Smooth muscle cell (in vitro differentiated cells): ENCODE results near the gene CIBAR2. TPM values are rescaled to one million over a fixed set of nuclear protein-coding genes. Genes with fewer than 3 reads are reported as not detected.

Experiments
- DNase-seq: peaks from one replicate; lab custom pipeline; 2025; ENCODE audit not compliant: unreplicated experiment; lab: John Stamatoyannopoulos, UW
- H2AFZ ChIP-seq: fragments of 200-600 bp; sonication (generic); 2 replicates; pipeline ENCODE4 v1.6.0; 2016; ENCODE audit warnings: antibody characterized with exemption, low read depth, mild to moderate bottlenecking
- H3F3A ChIP-seq: fragments of 200-600 bp; sonication (generic); 2 replicates; pipeline ENCODE4 v1.6.0; 2017; ENCODE audit warnings: antibody characterized with exemption, low read depth
- H3K27ac ChIP-seq: fragments of 200-600 bp; sonication (generic); 2 replicates; pipeline ENCODE4 v1.5.1; 2016; ENCODE audit warnings: low read depth, mild to moderate bottlenecking
- H3K27me3 ChIP-seq: fragments of 200-600 bp; sonication (generic); 2 replicates; pipeline ENCODE4 v1.6.1; 2016; ENCODE audit warnings: low read depth, mild to moderate bottlenecking
- H3K36me3 ChIP-seq: fragments of 200-600 bp; sonication (generic); 2 replicates; pipeline ENCODE4 v1.5.1; 2016; ENCODE audit warnings: low read depth
- H3K4me1 ChIP-seq: fragments of 200-600 bp; sonication (generic); 2 replicates; pipeline ENCODE4 v1.5.1; 2016; ENCODE audit warnings: low read depth
- H3K4me2 ChIP-seq: fragments of 200-600 bp; sonication (generic); 2 replicates; pipeline ENCODE4 v1.6.0; 2016; ENCODE audit warnings: mild to moderate bottlenecking
- H3K4me3 ChIP-seq: fragments of 200-600 bp; sonication (generic); 2 replicates; pipeline ENCODE4 v1.5.1; 2016; ENCODE audit warnings: mild to moderate bottlenecking
- H3K79me2 ChIP-seq: fragments of 200-600 bp; sonication (generic); 2 replicates; pipeline ENCODE4 v1.6.0; 2016; ENCODE audit warnings: low read depth, mild to moderate bottlenecking
- H3K9ac ChIP-seq: fragments of 200-600 bp; sonication (generic); 2 replicates; pipeline ENCODE4 v1.6.0; 2016; ENCODE audit warnings: low read depth
- H3K9me3 ChIP-seq: fragments of 200-600 bp; sonication (generic); replicated peaks from 2 replicates; pipeline ENCODE4 v1.5.1; 2016; ENCODE audit warnings: low read depth
- H4K20me1 ChIP-seq: fragments of 200-600 bp; sonication (generic); 2 replicates; pipeline ENCODE4 v1.6.0; 2016; ENCODE audit warnings: low read depth
- CTCF ChIP-seq: fragments of 200-600 bp; sonication (generic); IDR thresholded peaks from 2 replicates; pipeline ENCODE4 v1.5.1; 2017; ENCODE audit warnings: borderline replicate concordance, mild to moderate bottlenecking, antibody characterized with exemption; ENCODE audit not compliant: insufficient read depth, poor library complexity, severe bottlenecking
- WGBS: methylation state at CpG from one replicate; pipeline ENCODE4 v1.1.7; 2016; ENCODE audit warnings: low lambda C conversion rate; 5-methylcytosine and 5-hydroxymethylcytosine counted together
- polyA plus RNA-seq: library from polyadenylated mRNA; unstranded; fragments of >200 nt; fragmentation: Nextera tagmentation; extraction: Ambion mirVana; gene quantifications from 2 replicates; pipeline ENCODE4 v1.2.1, GENCODE V29; 2016
- total RNA-seq: library from RNA; depleted of rRNA; stranded (reverse); fragments of >200 nt; gene quantifications from 2 replicates; pipeline ENCODE4 v1.2.3, GENCODE V29; 2014

CIBAR2 gene
- total and polyA plus RNA-seq, 2 experiments from 2014 or later, result not detected

- no peak overlapping the region for H3K4me2 ChIP-seq
- no peak for DNase-seq
- no peak overlapping the region for H2AFZ ChIP-seq
- no peak overlapping the region for H3K9ac ChIP-seq
- TF ChIP-seq CTCF, result no peak
- no peaks in the 10 kb centered on the region for H3K9me3 ChIP-seq
- H3K27me3 ChIP-seq, result no peaks in the 10 kb centered on the region
- 71% methylated on average over 8 of the region's 8 CpGs for WGBS
- H4K20me1 ChIP-seq, result no peaks in the 10 kb centered on the region
- no peak overlapping the region for H3K4me3 ChIP-seq
- H3F3A ChIP-seq, result no peaks in the 10 kb centered on the region
- H3K79me2 ChIP-seq, result no peaks in the 10 kb centered on the region
- H3K27ac ChIP-seq, result peak overlapping the region; percentile 37
- H3K4me1 ChIP-seq, result peaks cover 8% of the 10 kb centered on the region
- H3K36me3 ChIP-seq, result no peaks in the 10 kb centered on the region
Observed at GRCh38 chr16:85090873-85091521, 21.3 kb downstream of the CIBAR2 start.

GRCh38 chr16:85090181-85090580 is 22.1 kb downstream of the CIBAR2 start:
- Histone ChIP-seq H3K27ac (peak overlapping the region; percentile 33), H3K4me1 (peaks cover 8% of the 10 kb centered on the region), H3K4me2 (peak overlapping the region; percentile 12), H2AFZ (no peak overlapping the region), H3K79me2 (no peaks in the 10 kb centered on the region), H3K36me3 (no peaks in the 10 kb centered on the region), H4K20me1 (no peaks in the 10 kb centered on the region), H3K9ac (no peak overlapping the region), H3K27me3 (no peaks in the 10 kb centered on the region), H3K9me3 (no peaks in the 10 kb centered on the region), H3K4me3 (no peak overlapping the region), H3F3A (no peaks in the 10 kb centered on the region)
- no peak for TF ChIP-seq CTCF
- DNase-seq, result no peak
- WGBS, result 61% methylated on average over 13 of the region's 13 CpGs

GRCh38 chr16:85089525-85089924 is 22.7 kb downstream of the CIBAR2 start:
- TF ChIP-seq CTCF, result no peak
- 53% methylated on average over 16 of the region's 16 CpGs for WGBS
- no peak for DNase-seq
- Histone ChIP-seq H3K4me2 (peak overlapping the region; percentile 12), H3K4me3 (no peak overlapping the region), H3K9ac (no peak overlapping the region), H3K36me3 (no peaks in the 10 kb centered on the region), H3K4me1 (peaks cover 8% of the 10 kb centered on the region), H2AFZ (no peak overlapping the region), H3K9me3 (no peaks in the 10 kb centered on the region), H3K27ac (no peak overlapping the region), H4K20me1 (no peaks in the 10 kb centered on the region), H3K27me3 (no peaks in the 10 kb centered on the region), H3K79me2 (no peaks in the 10 kb centered on the region), H3F3A (no peaks in the 10 kb centered on the region)
